Neural crest cell (in vitro differentiated cells): ENCODE measurements around the gene DCPS. TPM values are rescaled to one million over a fixed set of nuclear protein-coding genes. Genes with fewer than 3 reads are reported as not detected.

Source experiments
- total RNA-seq: library from RNA; stranded (reverse); gene quantifications from 2 replicates; pipeline ENCODE4 v1.2.1, GENCODE V29; 2021

Gene DCPS
- total RNA-seq, 1 donor from 2014 or later, result 23.3 TPM

Other genes starting within 250 kb of the DCPS start
- gene CDON, start 241.2 kb upstream of the DCPS start, total RNA-seq, result 21.3 and 22.1 TPM in 2 replicates
- 45.1 and 45.3 TPM in 2 replicates for gene RPUSD4, start 92.4 kb upstream of the DCPS start, total RNA-seq
- gene FAM118B, start 92.3 kb upstream of the DCPS start, total RNA-seq, result 28.4 and 30.1 TPM in 2 replicates
- gene SRPRA, start 35.2 kb upstream of the DCPS start, total RNA-seq, result 70.2 and 74.6 TPM in 2 replicates
- 54.3 and 55.0 TPM in 2 replicates for gene FOXRED1, start 34.9 kb upstream of the DCPS start, total RNA-seq
- gene TIRAP, start 21.0 kb upstream of the DCPS start, total RNA-seq, result 9.7 and 10.6 TPM in 2 replicates
- gene ST3GAL4, start 51.6 kb downstream of the DCPS start, total RNA-seq, result 22.4 and 23.1 TPM in 2 replicates